ENCODE results near the gene PTCH2. TPM values are rescaled to one million over a fixed set of nuclear protein-coding genes. Genes with fewer than 3 reads are reported as not detected.

Gene PTCH2
- total RNA-seq, 4 donors from 2014 or later, result 1.2 to 2.4 (median 1.5) TPM

GRCh38 chr1:44776730-44777068, 66.4 kb downstream of the PTCH2 start:
- Histone ChIP-seq H3K36me3 (peaks cover 40% of the 10 kb centered on the region), H3K4me1 (peaks cover 33% of the 10 kb centered on the region), H3K27ac (peak overlapping the region; percentile 98), H3K4me3 (peak overlapping the region; percentile 73), H3K27me3 (no peaks in the 10 kb centered on the region), H3K9me3 (no peaks in the 10 kb centered on the region)
- no peak for TF ChIP-seq CTCF (IDR thresholded peaks at IDR 0.05)
- TF ChIP-seq EP300 (IDR thresholded peaks at IDR 0.05), result no peak
- TF ChIP-seq POLR2A (IDR thresholded peaks at IDR 0.05), result no peak
- TF ChIP-seq POLR2AphosphoS5 (IDR thresholded peaks at IDR 0.05), result no peak
- 56% methylated on average over 12 of the region's 12 CpGs for WGBS
- DNase-seq (ENCODE audit: low spot score in 2 of 2), result no peak

GRCh38 chr1:44775930-44776729, 66.9 kb downstream of the PTCH2 start:
- Histone ChIP-seq H3K9me3 (no peaks in the 10 kb centered on the region), H3K36me3 (peaks cover 38% of the 10 kb centered on the region), H3K4me3 (peak overlapping the region; percentile 73), H3K27me3 (no peaks in the 10 kb centered on the region), H3K27ac (peak overlapping the region; percentile 98), H3K4me1 (peaks cover 33% of the 10 kb centered on the region)
- WGBS, result 8% methylated on average over 26 of the region's 36 CpGs
- DNase-seq (ENCODE audit: low spot score in 2 of 2), result peak in 1 of 2 donors; percentile 79
- no peak for TF ChIP-seq EP300 (IDR thresholded peaks at IDR 0.05)
- no peak for TF ChIP-seq POLR2AphosphoS5 (IDR thresholded peaks at IDR 0.05)
- no peak for TF ChIP-seq POLR2A (IDR thresholded peaks at IDR 0.05)
- no peak for TF ChIP-seq CTCF (IDR thresholded peaks at IDR 0.05)

DNA sequence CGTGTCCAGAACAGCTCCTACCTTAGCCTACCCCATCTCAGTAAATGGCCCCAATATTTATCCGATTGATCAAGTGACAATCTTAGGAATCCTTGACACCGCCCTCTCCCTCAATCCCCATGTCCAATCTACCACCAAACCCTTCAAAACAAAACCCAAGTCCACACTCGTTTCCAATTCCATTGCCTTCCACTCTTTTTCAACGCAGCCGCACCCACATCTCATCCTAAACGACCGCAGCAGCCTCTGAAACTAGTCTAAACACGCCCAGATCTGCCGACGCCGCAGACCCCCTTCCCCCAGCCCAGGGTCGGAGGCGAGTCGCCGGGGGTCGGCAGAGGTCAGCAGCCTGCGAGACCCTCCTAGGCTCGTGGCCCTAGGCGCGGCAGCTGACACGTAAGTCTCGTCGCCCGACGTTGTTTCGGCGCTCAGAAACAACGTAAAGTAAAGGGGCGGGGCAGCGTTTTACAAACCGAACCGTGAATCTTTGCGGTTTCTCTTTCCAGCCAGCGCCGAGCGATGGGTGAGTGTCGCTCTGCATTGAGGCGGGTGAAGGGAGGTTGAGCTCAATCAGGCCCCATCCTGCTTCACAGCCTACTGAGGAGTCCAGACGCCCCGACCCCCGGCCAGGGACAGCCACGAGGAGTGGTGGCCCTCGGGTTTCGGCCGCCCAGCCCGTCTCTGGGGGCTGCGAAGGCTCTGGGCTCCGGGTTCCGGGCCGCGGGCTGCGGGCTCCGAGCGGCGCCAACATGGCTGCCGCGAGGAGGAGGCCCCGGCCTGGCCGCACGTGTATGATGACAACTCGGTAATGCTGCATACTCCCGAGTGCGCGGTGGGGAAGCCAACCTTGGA, 67.7 kb downstream of the PTCH2 start, which contains the start of gene RPS8:
RPS8 (plus strand) TSS at position 463 of the 852 bp plus-strand sequence; CDS start at position 520, 57 bp downstream.
- TF ChIP-seq POLR2AphosphoS5 (IDR thresholded peaks at IDR 0.05), result peak; percentile 89 to 94 (median 91)
- peak in 1 of 2 donors; percentile 95 for TF ChIP-seq POLR2A (IDR thresholded peaks at IDR 0.05)
- TF ChIP-seq CTCF (IDR thresholded peaks at IDR 0.05), result no peak
- TF ChIP-seq EP300 (IDR thresholded peaks at IDR 0.05), result no peak
- under 1% methylated on average over 60 of the region's 65 CpGs for WGBS

More for the DNA sequence above, 67.7 kb downstream of the PTCH2 start, which contains the start of gene RPS8:
- Histone ChIP-seq H3K27ac (peak within 1 kb of the TSS; percentile 98), H3K9me3 (no peaks in the 10 kb centered on the region), H3K27me3 (no peaks in the 10 kb centered on the region), H3K4me1 (peaks cover 33% of the 10 kb centered on the region), H3K36me3 (peaks cover 30% of the 10 kb centered on the region), H3K4me3 (peak within 1 kb of the TSS; percentile 73)
- peak; percentile 94 to 95 for DNase-seq (ENCODE audit: low spot score in 2 of 2)

Other genes with a start within 250 kb of the PTCH2 start
- gene TMEM53, start 168.8 kb downstream of the PTCH2 start, total RNA-seq, result 1 to 10 TPM; 2.3 to 9.9 (median 4.3) TPM
- 1 to 10 TPM in 3 of 4 donors, under 1 TPM in 1; 0.80 to 5.0 (median 1.4) TPM for gene ARMH1, start 168.5 kb downstream of the PTCH2 start, total RNA-seq
- not detected for gene RNU5D-1, start 112.1 kb downstream of the PTCH2 start, total RNA-seq
- 1 to 10 TPM; 2.1 to 5.0 (median 3.9) TPM for gene KIF2C, start 103.4 kb downstream of the PTCH2 start, total RNA-seq
- gene RPS8, start 67.7 kb downstream of the PTCH2 start, total RNA-seq, result 1,000 to 10,000 TPM; 1,858 to 3,271 (median 2,807) TPM
- under 1 TPM in 3 of 4 donors, not detected in 1; 0.30 to 0.72 (median 0.30) TPM for gene BEST4, start 55.1 kb downstream of the PTCH2 start, total RNA-seq
- gene PLK3, start 42.9 kb downstream of the PTCH2 start, total RNA-seq, result 100 to 1,000 TPM in 2 of 4 donors, 10 to 100 TPM in 2; 63.7 to 135 (median 91.1) TPM
- not detected for gene DYNLT4, start 35.9 kb downstream of the PTCH2 start, total RNA-seq
- gene BTBD19, start 34.7 kb downstream of the PTCH2 start, total RNA-seq, result 1 to 10 TPM; 1.2 to 7.3 (median 4.4) TPM
- 10 to 100 TPM; 14.1 to 20.8 (median 19.6) TPM for gene EIF2B3, start 143.3 kb upstream of the PTCH2 start, total RNA-seq
- gene HECTD3, start 168.1 kb upstream of the PTCH2 start, total RNA-seq, result 10 to 100 TPM; 37.8 to 65.5 (median 56.8) TPM
- gene UROD, start 169.0 kb upstream of the PTCH2 start, total RNA-seq, result 10 to 100 TPM; 45.4 to 65.9 (median 57.2) TPM